ENCODE data around the gene KIRREL3. TPM values are rescaled to one million over a fixed set of nuclear protein-coding genes. Genes with fewer than 3 reads are reported as not detected.

Gene KIRREL3
- total RNA-seq, 3 donors from 2014 or later: 0.32 to 0.33 TPM; not detected in 1

DNA sequence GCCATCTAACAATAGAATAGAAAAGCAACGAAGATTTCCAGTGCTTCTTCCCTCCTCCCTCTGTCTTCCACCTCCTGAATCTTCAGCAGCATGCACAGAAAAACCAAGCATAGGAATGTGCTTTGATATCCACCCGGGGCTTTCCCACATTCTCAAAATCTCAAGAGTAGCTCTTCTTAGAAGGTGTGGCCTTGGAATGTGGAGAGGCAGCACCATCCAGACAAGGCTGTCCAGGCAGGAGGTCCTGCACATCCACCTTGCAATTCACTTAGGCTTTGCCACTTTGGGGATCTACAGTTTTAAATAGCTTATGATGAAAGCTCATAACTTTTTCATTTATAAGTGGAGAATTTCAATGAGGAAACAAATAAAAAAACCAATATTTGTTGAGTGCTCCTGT, 72.9 kb downstream of the KIRREL3 start:
- no peaks in the 10 kb centered on the region for H3K36me3 ChIP-seq
- H3K9me3 ChIP-seq: no peaks in the 10 kb centered on the region
- intact Hi-C loops (cut with DNase I; ENCODE audit: low total_unique reads): loop anchor here (1.0 kb wide), 1 partner anchor 11 kb away; no protein-coding TSS in a partner anchor
- no peaks in the 10 kb centered on the region for H3K4me1 ChIP-seq
- TF ChIP-seq POLR2A (IDR thresholded peaks at IDR 0.05) (no peak), CTCF (IDR thresholded peaks at IDR 0.05) (no peak), POLR2AphosphoS5 (IDR thresholded peaks at IDR 0.05) (no peak)
- no peak overlapping the region for H3K4me3 ChIP-seq
- no peaks in the 10 kb centered on the region for H3K27me3 ChIP-seq
- no peak for DNase-seq (ENCODE audit: low spot score in 2 of 2)
- H3K27ac ChIP-seq: no peak overlapping the region

GRCh38 chr11:126926376-126926791, 74.2 kb downstream of the KIRREL3 start:
- no peak for DNase-seq (ENCODE audit: low spot score in 2 of 2)
- H3K9me3 ChIP-seq: no peaks in the 10 kb centered on the region
- no peak overlapping the region for H3K27ac ChIP-seq
- TF ChIP-seq POLR2A (IDR thresholded peaks at IDR 0.05) (no peak), POLR2AphosphoS5 (IDR thresholded peaks at IDR 0.05) (no peak), CTCF (IDR thresholded peaks at IDR 0.05) (no peak)
- H3K4me1 ChIP-seq: no peaks in the 10 kb centered on the region
- H3K27me3 ChIP-seq: no peaks in the 10 kb centered on the region
- intact Hi-C loops (cut with DNase I; ENCODE audit: low total_unique reads): no loop called here
- no peaks in the 10 kb centered on the region for H3K36me3 ChIP-seq
- H3K4me3 ChIP-seq: no peak overlapping the region

- intact Hi-C loops (cut with DNase I; ENCODE audit: low total_unique reads): no loop called here
- Histone ChIP-seq H3K4me1 (no peaks in the 10 kb centered on the region), H3K4me3 (no peak overlapping the region), H3K36me3 (no peaks in the 10 kb centered on the region), H3K27me3 (no peaks in the 10 kb centered on the region), H3K27ac (no peak overlapping the region), H3K9me3 (no peaks in the 10 kb centered on the region)
- TF ChIP-seq POLR2AphosphoS5 (IDR thresholded peaks at IDR 0.05): no peak
- no peak for TF ChIP-seq POLR2A (IDR thresholded peaks at IDR 0.05)
- TF ChIP-seq CTCF (IDR thresholded peaks at IDR 0.05): no peak
- no peak for DNase-seq (ENCODE audit: low spot score in 2 of 2)
Observed at GRCh38 chr11:126925321-126926093, 75.1 kb downstream of the KIRREL3 start.

- intact Hi-C loops (cut with DNase I; ENCODE audit: low total_unique reads): no loop called here
- no peak overlapping the region for H3K27ac ChIP-seq
- H3K36me3 ChIP-seq: no peaks in the 10 kb centered on the region
- no peak overlapping the region for H3K4me3 ChIP-seq
- H3K27me3 ChIP-seq: no peaks in the 10 kb centered on the region
- DNase-seq (ENCODE audit: low spot score in 2 of 2): no peak
- H3K9me3 ChIP-seq: no peaks in the 10 kb centered on the region
- H3K4me1 ChIP-seq: no peaks in the 10 kb centered on the region
- no peak for TF ChIP-seq CTCF (IDR thresholded peaks at IDR 0.05)
- TF ChIP-seq POLR2AphosphoS5 (IDR thresholded peaks at IDR 0.05): no peak
- TF ChIP-seq POLR2A (IDR thresholded peaks at IDR 0.05): no peak
Observed at GRCh38 chr11:126924376-126925040, 76.1 kb downstream of the KIRREL3 start.

DNA sequence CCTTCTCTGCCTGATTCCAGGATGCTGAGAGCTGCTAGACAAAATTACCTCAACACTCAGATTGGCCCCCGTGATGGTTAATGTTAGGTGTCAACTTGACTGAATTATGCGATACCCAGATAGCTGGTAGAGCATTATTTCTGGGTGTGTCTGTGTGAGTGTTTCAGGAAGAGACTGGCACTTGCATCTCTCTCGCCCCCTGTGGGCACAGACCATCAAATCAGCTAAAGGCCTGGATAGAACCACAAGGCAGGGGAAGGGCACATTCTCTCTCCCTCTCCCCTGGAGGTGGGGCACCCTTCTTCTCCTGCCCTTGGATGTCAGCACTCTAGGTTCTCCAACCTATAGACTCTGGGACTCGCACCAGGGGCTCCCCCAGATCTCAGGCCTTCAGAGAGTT, 79.7 kb downstream of the KIRREL3 start:
- Histone ChIP-seq H3K27ac (no peak overlapping the region), H3K27me3 (no peaks in the 10 kb centered on the region), H3K36me3 (no peaks in the 10 kb centered on the region), H3K9me3 (no peaks in the 10 kb centered on the region), H3K4me1 (no peaks in the 10 kb centered on the region), H3K4me3 (no peak overlapping the region)
- intact Hi-C loops (cut with DNase I; ENCODE audit: low total_unique reads): no loop called here
- TF ChIP-seq CTCF (IDR thresholded peaks at IDR 0.05) (no peak), POLR2AphosphoS5 (IDR thresholded peaks at IDR 0.05) (no peak), POLR2A (IDR thresholded peaks at IDR 0.05) (no peak)
- no peak for DNase-seq (ENCODE audit: low spot score in 2 of 2)
